CD14-positive monocyte (primary cell): ENCODE data around the gene PPP1R12B. TPM values are rescaled to one million over a fixed set of nuclear protein-coding genes. Genes with fewer than 3 reads are reported as not detected.
"Not testable (repeated sequence)": the region's sequence is repeated elsewhere in the genome, so short reads cannot be mapped to it uniquely, and the experiment has no call there.

Source experiments
- DNase-seq, 3 donors: peaks; one replicate each; pipeline ENCODE4 v3.0.0-alpha.2; 2011 to 2022
- H2AFZ ChIP-seq: 2 replicates; pipeline ENCODE4 v1.6.0; 2012; ENCODE audit warnings: mild to moderate bottlenecking, low read depth, low read length, inconsistent platforms; ENCODE audit not compliant: insufficient read depth, poor library complexity, severe bottlenecking
- H3K27ac ChIP-seq, 2 donors: 1 replicate in 1 of 2; 2 replicates in 1 of 2; pipeline ENCODE4 v1.5.1; 2012 to 2013; ENCODE audit warnings: low read length in 2 of 2, control low read depth in 1 of 2, inconsistent platforms in 1 of 2, low read depth in 1 of 2, mild to moderate bottlenecking in 1 of 2
- H3K27me3 ChIP-seq, 2 donors: one replicate each; pipeline versions ENCODE4 v1.6.0 to v1.6.1; 2011 to 2013; ENCODE audit warnings: low read length in 2 of 2; ENCODE audit not compliant: control insufficient read depth in 2 of 2, insufficient read depth in 2 of 2
- H3K36me3 ChIP-seq, 2 donors: replicated peaks in 1 of 2; 1 replicate in 1 of 2; 2 replicates in 1 of 2; pipeline versions ENCODE4 v1.5.1 to v1.6.1; 2012 to 2013; ENCODE audit warnings: low read length in 2 of 2, control low read depth in 1 of 2, inconsistent platforms in 1 of 2, mild to moderate bottlenecking in 1 of 2; ENCODE audit not compliant: insufficient read depth in 2 of 2, control insufficient read depth in 1 of 2
- H3K4me1 ChIP-seq, 2 donors: 1 replicate in 1 of 2; 2 replicates in 1 of 2; pipeline versions ENCODE4 v1.5.1 to v1.6.1; 2012 to 2013; ENCODE audit warnings: low read length in 2 of 2, control low read depth in 1 of 2, inconsistent platforms in 1 of 2, mild to moderate bottlenecking in 1 of 2, moderate library complexity in 1 of 2; ENCODE audit not compliant: insufficient read depth in 2 of 2, control insufficient read depth in 1 of 2
- H3K4me2 ChIP-seq: replicated peaks from 2 replicates; pipeline ENCODE3; 2012; ENCODE audit warnings: low read length, moderate library complexity, mild to moderate bottlenecking; ENCODE audit not compliant: poor library complexity, severe bottlenecking; ENCODE audit errors: extremely low read depth
- H3K4me3 ChIP-seq, 3 experiments: fragments of 200-600 bp in 1 of 3; sonication (generic) in 1 of 3; replicated peaks in 1 of 3; 1 replicate in 2 of 3; 2 replicates in 1 of 3; pipeline ENCODE4 v1.5.1; 2011 to 2013; ENCODE audit warnings: low read length in 3 of 3, mild to moderate bottlenecking in 3 of 3, control low read depth in 2 of 3, low read depth in 2 of 3, inconsistent platforms in 1 of 3, moderate library complexity in 1 of 3
- H3K79me2 ChIP-seq: 2 replicates; pipeline ENCODE4 v1.6.0; 2012; ENCODE audit warnings: mild to moderate bottlenecking, control low read depth, inconsistent platforms, low read length, moderate library complexity; ENCODE audit not compliant: insufficient read depth
- H3K9ac ChIP-seq: 2 replicates; pipeline ENCODE4 v1.6.0; 2017; ENCODE audit warnings: low read length, mild to moderate bottlenecking; ENCODE audit not compliant: insufficient read depth, poor library complexity, severe bottlenecking
- H3K9me3 ChIP-seq, 2 donors: replicated peaks in 1 of 2; 1 replicate in 1 of 2; 2 replicates in 1 of 2; pipeline versions ENCODE4 v1.5.1 to v1.6.1; 2012 to 2013; ENCODE audit warnings: low read length in 2 of 2, control low read depth in 1 of 2; ENCODE audit not compliant: control insufficient read depth in 1 of 2, insufficient read depth in 1 of 2
- H4K20me1 ChIP-seq: 2 replicates; pipeline ENCODE4 v1.6.0; 2012; ENCODE audit warnings: mild to moderate bottlenecking, low read length, control low read depth, moderate library complexity; ENCODE audit not compliant: insufficient read depth
- H3K27ac Mint-ChIP-seq, 7 donors: one replicate each; pipeline ENCODE4 v1.8.0; 2020; ENCODE audit warnings: mild to moderate bottlenecking in 7 of 7, mixed read lengths in 7 of 7, moderate library complexity in 6 of 7, inconsistent platforms in 2 of 7
- H3K27me3 Mint-ChIP-seq, 3 donors: one replicate each; pipeline ENCODE4 v1.8.0; 2021 to 2022; ENCODE audit warnings: low read depth in 3 of 3, mild to moderate bottlenecking in 3 of 3, mixed read lengths in 3 of 3, moderate library complexity in 3 of 3, inconsistent platforms in 1 of 3
- H3K36me3 Mint-ChIP-seq, 2 donors: one replicate each; pipeline ENCODE4 v1.8.0; 2020; ENCODE audit warnings: mixed read lengths in 2 of 2, inconsistent platforms in 1 of 2, mild to moderate bottlenecking in 1 of 2
- H3K4me1 Mint-ChIP-seq: one replicate; pipeline ENCODE4 v1.8.0; 2020; ENCODE audit warnings: mild to moderate bottlenecking, mixed read lengths
- H3K4me3 Mint-ChIP-seq, 2 donors: one replicate each; pipeline ENCODE4 v1.8.0; 2020; ENCODE audit warnings: mild to moderate bottlenecking in 2 of 2, mixed read lengths in 2 of 2, moderate library complexity in 1 of 2
- H3K9me3 Mint-ChIP-seq, 7 donors: one replicate each; pipeline ENCODE4 v1.8.0; 2020 to 2022; ENCODE audit warnings: mixed read lengths in 7 of 7, mild to moderate bottlenecking in 6 of 7, moderate library complexity in 6 of 7, inconsistent platforms in 2 of 7
- WGBS: methylation state at CpG from one replicate; pipeline ENCODE4 v1.1.5; 2013; ENCODE audit warnings: missing lambda C conversion rate; ENCODE audit not compliant: insufficient coverage; 5-methylcytosine and 5-hydroxymethylcytosine counted together
- intact Hi-C, 2 donors: fragments of 100-400 bp; cut with micrococcal nuclease; formaldehyde crosslinking; loops; one replicate each; pipeline versions ENCODE4 v1.15.0 to v1.15.1; 2023
- polyA plus RNA-seq, 3 donors: library from polyadenylated mRNA; depleted of rRNA in 1 of 3; unstranded in 2 of 3; stranded (reverse) in 1 of 3; fragments of 300-500 nt in 2 of 3; fragments of >200 nt in 1 of 3; fragmentation: Illumina TruSeq in 2 of 3; gene quantifications; 1 replicate in 2 of 3; 2 replicates in 1 of 3; pipeline ENCODE4 v1.2.3, GENCODE V29; 2012 to 2021
- TF ChIP-seq, protein P1 (sequence below): fragments of 200-600 bp; IDR thresholded peaks from one replicate; pipeline ENCODE4 v1.8.0; 2022; ENCODE audit warnings: antibody characterized with exemption, mild to moderate bottlenecking

The PPP1R12B gene
- polyA plus RNA-seq, 3 donors = 1.3 to 12.2 (median 1.7) TPM

DNA sequence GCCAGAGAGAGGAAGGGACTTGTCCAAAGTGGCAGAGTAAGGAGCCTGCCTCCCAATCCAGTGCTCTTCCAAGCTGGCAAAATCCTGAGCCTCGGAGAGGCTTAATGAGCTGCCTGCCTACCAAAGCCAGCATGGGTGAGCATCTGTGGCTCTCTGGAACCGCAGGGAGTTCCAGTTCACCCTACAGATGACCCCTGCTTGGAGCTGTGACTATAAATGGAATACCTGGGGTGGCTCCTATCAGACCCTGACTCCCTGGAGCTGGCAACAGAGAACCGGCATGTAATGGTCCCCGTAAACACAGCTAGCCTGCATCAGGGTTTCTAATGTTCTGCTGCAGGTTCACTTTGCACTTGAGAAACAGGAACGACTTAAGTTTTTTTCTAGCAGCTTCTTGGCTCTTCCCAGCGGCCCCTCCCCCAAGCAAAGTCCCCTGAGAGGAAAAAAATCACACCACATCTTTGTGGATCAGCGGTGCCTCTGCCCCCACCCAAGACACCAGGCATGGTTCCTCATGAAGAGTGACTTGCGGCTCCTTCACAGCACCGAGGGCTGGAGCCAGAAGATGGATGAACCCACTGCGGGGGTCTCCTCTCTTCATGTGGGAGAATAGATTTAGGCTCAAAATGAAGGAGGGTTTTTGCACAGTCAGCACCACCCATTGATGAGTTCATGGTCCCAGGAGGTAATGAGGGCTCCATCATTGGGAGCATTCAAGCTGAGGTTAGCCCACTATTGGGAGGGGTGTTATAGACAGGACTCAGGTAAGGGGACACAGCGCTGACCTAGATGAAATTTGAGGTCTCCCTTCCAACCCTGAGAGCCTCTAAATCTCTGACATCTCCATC, 282.8 kb downstream of the PPP1R12B start:
- H3K79me2 ChIP-seq = no peaks in the 10 kb centered on the region
- H3K4me2 ChIP-seq = no peak overlapping the region
- no peak overlapping the region for H3K27ac ChIP-seq
- no peak overlapping the region for H3K4me3 ChIP-seq
- H3K4me1 ChIP-seq = peaks cover 30 to 34% of the 10 kb centered on the region in 2 donors
- H3K27me3 ChIP-seq = peaks cover 80 to 95% of the 10 kb centered on the region in 2 donors
- WGBS = 52% methylated on average over 6 of the region's 11 CpGs
- Mint-ChIP-seq H3K4me3 (peak overlapping the region in 1 of 2 donors; percentile 79), H3K9me3 (peaks cover 0 to 18% (median 4%) of the 10 kb centered on the region in 7 donors), H3K36me3 (peaks cover 0 to 5% of the 10 kb centered on the region in 2 donors), H3K4me1 (peaks cover 46% of the 10 kb centered on the region), H3K27me3 (peaks cover 73 to 97% (median 91%) of the 10 kb centered on the region in 3 donors), H3K27ac (no peak overlapping the region)
- no peak overlapping the region for H3K9ac ChIP-seq
- TF ChIP-seq, protein P1, sequence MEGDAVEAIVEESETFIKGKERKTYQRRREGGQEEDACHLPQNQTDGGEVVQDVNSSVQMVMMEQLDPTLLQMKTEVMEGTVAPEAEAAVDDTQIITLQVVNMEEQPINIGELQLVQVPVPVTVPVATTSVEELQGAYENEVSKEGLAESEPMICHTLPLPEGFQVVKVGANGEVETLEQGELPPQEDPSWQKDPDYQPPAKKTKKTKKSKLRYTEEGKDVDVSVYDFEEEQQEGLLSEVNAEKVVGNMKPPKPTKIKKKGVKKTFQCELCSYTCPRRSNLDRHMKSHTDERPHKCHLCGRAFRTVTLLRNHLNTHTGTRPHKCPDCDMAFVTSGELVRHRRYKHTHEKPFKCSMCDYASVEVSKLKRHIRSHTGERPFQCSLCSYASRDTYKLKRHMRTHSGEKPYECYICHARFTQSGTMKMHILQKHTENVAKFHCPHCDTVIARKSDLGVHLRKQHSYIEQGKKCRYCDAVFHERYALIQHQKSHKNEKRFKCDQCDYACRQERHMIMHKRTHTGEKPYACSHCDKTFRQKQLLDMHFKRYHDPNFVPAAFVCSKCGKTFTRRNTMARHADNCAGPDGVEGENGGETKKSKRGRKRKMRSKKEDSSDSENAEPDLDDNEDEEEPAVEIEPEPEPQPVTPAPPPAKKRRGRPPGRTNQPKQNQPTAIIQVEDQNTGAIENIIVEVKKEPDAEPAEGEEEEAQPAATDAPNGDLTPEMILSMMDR = no peak
- peaks cover 82% of the 10 kb centered on the region for H4K20me1 ChIP-seq
- intact Hi-C loops = no loop called here
- no peak overlapping the region for H2AFZ ChIP-seq
- peaks cover 5 to 36% of the 10 kb centered on the region in 2 donors for H3K9me3 ChIP-seq
- no peaks in the 10 kb centered on the region for H3K36me3 ChIP-seq
- DNase-seq = no peak

DNA sequence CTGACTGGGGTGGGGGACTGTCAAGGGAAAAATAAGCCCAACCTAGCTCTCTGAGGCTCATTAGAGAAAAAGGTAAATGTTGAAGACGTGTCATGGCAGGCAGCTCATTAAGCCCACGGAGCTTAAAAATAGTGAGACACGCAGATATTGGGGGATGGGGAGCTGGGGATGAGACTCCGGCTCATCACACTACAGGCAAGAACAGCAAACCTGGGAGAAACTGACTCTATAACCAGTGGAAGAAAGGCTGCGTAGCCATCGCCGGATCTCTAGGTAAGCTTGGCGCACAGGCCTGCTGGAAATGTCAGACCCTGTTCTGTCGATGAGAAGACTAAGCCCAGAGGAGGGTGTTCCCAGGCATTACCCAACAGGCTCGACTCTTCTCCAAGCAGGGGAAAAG, 283.7 kb downstream of the PPP1R12B start:
- H3K27me3 ChIP-seq = peaks cover 84 to 95% of the 10 kb centered on the region in 2 donors
- Mint-ChIP-seq H3K36me3 (peaks cover 0 to 5% of the 10 kb centered on the region in 2 donors), H3K4me3 (peak overlapping the region in 1 of 2 donors; percentile 79), H3K4me1 (peaks cover 44% of the 10 kb centered on the region), H3K9me3 (peaks cover 0 to 18% (median 4%) of the 10 kb centered on the region in 7 donors), H3K27ac (no peak overlapping the region), H3K27me3 (peaks cover 82 to 96% (median 90%) of the 10 kb centered on the region in 3 donors)
- no peak overlapping the region for H2AFZ ChIP-seq
- no peaks in the 10 kb centered on the region for H3K36me3 ChIP-seq
- no peak overlapping the region for H3K9ac ChIP-seq
- no peak for DNase-seq
- no peak overlapping the region for H3K27ac ChIP-seq
- H3K4me1 ChIP-seq = peaks cover 30 to 34% of the 10 kb centered on the region in 2 donors
- no peak overlapping the region for H3K4me3 ChIP-seq
- 91% methylated on average over 6 of the region's 10 CpGs for WGBS
- H3K9me3 ChIP-seq = peaks cover 5 to 35% of the 10 kb centered on the region in 2 donors
- H3K4me2 ChIP-seq = no peak overlapping the region
- peaks cover 75% of the 10 kb centered on the region for H4K20me1 ChIP-seq
- intact Hi-C loops = no loop called here
- TF ChIP-seq, protein P1 = no peak
- no peaks in the 10 kb centered on the region for H3K79me2 ChIP-seq

DNA sequence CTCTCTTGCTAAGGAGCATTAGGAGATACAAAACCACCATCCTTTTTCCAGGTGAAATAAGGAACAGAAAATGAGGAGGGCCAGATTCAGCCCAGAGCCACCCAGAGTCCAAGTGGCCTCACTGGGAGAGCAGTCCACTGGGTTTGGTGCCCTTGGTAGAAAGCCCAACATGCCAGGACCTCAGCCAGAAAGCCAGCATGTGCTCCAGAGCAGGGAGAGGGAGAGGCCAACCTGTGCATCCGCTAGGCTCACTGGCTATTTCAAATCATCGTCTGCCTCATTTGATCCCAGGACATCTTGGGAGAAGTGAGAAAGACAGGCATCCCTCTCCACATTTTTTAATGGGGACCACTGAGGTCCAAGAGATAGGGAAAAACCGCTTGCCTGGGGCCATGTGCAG, 287.7 kb downstream of the PPP1R12B start:
- Histone ChIP-seq H3K9me3 (peaks cover 3 to 42% of the 10 kb centered on the region in 2 donors), H4K20me1 (peaks cover 52% of the 10 kb centered on the region), H3K27me3 (peaks cover 96 to 99% of the 10 kb centered on the region in 2 donors)
- H2AFZ ChIP-seq, H3K27ac ChIP-seq, intact Hi-C loops, H3K79me2 ChIP-seq, H3K4me2 ChIP-seq, H3K36me3 Mint-ChIP-seq, H3K36me3 ChIP-seq, H3K4me1 ChIP-seq, DNase-seq, H3K9ac ChIP-seq, H3K27ac Mint-ChIP-seq, H3K4me3 ChIP-seq: not testable (repeated sequence)
- no CpG with 5 or more reads among the region's 3 CpGs for WGBS
- H3K27me3 Mint-ChIP-seq = peaks cover 97 to 100% (median 97%) of the 10 kb centered on the region in 3 donors
- peaks cover 11% of the 10 kb centered on the region for H3K4me1 Mint-ChIP-seq
- H3K4me3 Mint-ChIP-seq = peak overlapping the region in 1 of 2 donors; percentile 76
- H3K9me3 Mint-ChIP-seq = peaks cover 0 to 19% (median 3%) of the 10 kb centered on the region in 7 donors
